GM18505 (cell line): ENCODE results near the gene CHI3L1.
A peak's percentile ranks its signal among the peaks of the same experiment; 100 is the strongest.

Experiments used
- ATAC-seq: cut with Tn5 transposase; IDR thresholded peaks from one replicate; pipeline ENCODE4 v1.9.1; 2021; ENCODE audit not compliant: unreplicated experiment
- POLR2A ChIP-seq: IDR thresholded peaks from 4 replicates; pipeline ENCODE4 v1.6.1; 2011; ENCODE audit warnings: borderline replicate concordance; ENCODE audit not compliant: insufficient read depth, insufficient read length; ENCODE audit errors: extremely low read depth

Gene CHI3L1

DNA sequence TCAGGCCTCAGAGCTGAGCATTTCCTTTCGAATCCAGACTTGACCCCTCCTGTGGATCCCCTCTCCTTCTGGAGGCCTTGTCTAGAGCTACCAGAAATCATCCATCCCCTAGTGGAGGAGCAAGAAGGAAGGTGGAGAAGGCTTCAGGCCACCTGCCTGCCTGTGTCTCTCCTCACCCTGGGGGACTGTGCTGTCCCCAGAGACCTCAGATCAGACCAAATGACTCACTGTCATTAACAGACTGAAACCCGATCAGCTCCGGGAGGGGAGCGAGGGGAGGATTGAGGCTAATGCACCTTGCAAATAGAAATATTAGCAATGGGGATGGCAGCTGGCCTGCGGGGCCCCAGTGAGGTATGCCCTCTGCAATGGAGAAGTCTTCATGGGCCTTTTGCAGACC lies 12.9 kb downstream of the CHI3L1 start:
- ATAC-seq, result peak; percentile 77
- TF ChIP-seq POLR2A, result no peak

DNA sequence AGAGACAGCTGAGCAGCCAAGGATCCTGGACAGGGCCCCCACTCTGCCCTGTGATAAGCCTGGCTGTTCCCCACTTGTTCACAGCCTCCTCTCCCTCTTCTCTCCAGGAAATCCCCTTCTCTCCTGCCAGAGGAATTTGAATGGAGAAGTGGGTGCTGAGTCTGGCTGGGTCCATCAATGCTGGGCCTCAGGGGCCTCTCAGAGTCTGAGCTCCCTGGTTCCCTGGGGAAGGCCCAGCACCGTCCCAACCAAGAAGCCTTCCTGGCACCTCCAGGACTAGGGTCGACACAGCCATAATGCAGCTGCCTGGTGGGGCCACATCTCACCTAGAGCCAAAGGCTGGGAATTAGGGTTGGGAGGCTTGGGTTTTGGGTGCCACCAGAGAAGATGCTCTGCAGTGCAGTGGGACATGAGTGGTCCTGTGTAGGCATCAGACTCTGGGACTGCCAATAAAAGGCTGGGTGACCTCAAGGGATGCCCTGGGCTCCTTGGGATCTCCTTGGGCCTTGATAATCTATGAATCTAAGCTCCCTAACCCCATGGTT lies 13.4 kb downstream of the CHI3L1 start:
- ATAC-seq, result no peak
- TF ChIP-seq POLR2A, result no peak

- no peak for TF ChIP-seq POLR2A
- no peak for ATAC-seq
These were observed 14.1 kb downstream of the CHI3L1 start for GRCh38 chr1:203172184-203173010.

- no peak for ATAC-seq
- no peak for TF ChIP-seq POLR2A
These were observed 14.9 kb downstream of the CHI3L1 start for GRCh38 chr1:203171341-203172183.

- TF ChIP-seq POLR2A, result no peak
- no peak for ATAC-seq
These were observed 15.7 kb downstream of the CHI3L1 start for GRCh38 chr1:203170625-203171330.

DNA sequence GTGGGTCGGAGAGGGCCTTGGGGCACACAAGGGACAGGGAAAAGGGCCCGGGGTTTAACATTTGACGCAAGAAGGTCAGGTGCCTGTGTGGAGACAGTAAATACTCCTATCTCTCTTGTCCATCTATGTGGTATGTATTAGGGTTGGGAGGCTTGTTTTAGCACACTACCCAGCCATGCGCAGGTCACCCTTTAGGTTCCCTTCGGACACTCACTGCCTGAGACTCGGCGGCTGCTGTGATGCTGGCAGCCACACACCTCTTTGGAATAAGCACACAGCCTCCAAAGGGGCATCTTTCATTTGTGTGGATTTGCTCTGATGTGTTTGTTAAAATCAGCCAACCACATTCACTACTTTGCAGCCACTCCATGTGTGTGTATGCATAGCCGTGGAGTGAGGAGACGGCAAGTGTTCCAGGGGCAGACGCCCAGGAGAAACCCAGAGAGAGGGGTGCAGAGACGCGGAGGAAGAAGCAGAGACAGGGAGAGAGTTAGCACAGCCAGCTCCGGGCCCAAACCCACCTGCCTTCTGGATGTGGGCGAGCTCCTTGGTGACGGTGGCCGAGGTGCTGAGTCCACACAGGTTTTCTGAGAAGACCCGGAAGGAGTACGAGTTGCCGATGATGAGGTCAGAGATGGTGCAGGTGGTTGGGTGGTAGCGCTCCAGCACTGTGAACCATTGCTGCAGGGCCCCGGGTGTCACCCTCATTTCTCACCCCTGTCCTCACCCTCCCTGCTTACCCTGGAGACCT lies 16.6 kb downstream of the CHI3L1 start:
- no peak for TF ChIP-seq POLR2A
- ATAC-seq, result no peak

DNA sequence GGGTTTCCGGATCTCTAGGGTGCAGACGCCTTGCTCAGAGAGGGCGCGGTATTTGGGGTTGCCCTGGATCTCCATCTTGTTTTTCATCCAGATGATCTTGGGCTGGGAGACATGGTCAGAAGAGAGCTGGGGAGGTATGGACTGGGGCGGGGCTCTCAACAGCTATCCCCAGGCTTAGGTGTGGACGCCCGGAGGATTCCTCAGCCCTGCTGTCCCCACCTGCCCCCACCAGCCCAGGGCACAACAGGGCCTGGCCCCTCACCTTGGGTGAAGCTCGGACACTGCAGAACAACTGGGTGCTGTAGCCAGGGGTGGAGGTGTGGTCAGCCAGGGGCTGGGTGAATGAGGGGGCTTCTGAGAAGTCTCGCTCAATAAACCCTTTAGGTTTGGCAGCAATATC lies 17.5 kb downstream of the CHI3L1 start:
- TF ChIP-seq POLR2A, result no peak
- ATAC-seq, result no peak

DNA sequence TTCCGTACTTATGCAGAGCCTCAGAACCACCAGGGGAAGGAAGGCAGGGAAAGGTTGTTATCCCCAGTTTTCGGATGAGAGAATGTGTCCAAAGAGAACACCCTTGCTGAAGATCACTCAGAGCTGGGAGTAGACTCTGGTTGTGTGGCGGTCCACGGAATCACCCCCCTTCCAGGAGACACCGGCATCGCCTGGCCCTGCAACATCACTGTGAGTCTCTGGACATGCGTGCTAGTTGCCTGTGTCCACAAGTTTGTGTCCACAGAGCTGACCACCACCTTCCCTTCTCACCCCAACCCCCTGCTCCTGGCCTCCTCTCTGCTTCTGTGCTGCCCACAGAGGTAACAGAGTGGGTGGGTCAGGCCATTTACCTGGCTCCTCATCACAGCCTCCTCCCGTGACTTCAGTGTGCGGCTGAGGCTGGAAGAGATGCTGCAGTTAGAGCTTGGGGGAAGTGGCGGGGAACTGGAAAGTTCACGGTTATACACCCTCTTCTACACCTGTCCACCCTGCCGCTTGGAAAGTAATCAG lies 18.2 kb downstream of the CHI3L1 start:
- TF ChIP-seq POLR2A, result no peak

GRCh38 chr1:203167913-203168200 lies 18.6 kb downstream of the CHI3L1 start:
- no peak for ATAC-seq
- no peak for TF ChIP-seq POLR2A

More for the DNA sequence above, 18.2 kb downstream of the CHI3L1 start:
- ATAC-seq, result no peak

GRCh38 chr1:203167026-203167912 lies 19.2 kb downstream of the CHI3L1 start:
- no peak for TF ChIP-seq POLR2A
- no peak for ATAC-seq

DNA sequence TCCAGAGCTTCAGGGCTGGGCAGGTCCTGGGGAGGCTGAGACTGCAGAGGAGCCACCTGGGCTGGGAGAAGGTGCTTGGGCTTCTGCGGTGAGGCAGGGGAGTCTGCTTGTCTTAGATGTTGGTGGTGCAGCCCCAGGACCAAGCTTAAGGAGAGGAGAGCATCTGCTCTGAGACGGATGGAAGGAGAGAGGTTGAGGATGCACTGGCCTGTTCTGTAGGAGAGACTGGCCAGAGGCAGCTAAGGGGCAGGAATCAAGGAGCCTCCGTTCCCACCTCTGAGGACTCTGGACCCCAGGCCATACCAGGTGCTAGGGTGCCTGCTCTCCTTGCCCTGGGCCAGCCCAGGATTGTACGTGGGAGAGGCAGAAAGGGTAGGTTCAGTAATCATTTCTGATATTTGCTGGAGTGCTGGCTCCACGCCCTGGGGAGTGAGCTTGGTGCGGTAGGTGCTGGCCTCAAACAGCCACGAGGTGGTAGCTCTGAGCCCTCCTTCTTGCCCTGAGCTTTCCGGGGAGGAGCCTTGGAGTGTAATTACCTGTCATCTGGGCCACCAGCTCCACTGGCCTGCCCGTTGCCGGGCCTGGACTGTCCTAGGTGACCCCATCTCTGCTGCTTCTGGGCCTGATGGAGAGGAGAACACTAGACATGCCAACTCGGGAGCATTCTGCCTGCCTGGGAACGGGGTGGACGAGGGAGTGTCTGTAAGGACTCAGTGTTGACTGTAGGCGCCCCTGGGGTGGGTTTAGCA lies 20.1 kb downstream of the CHI3L1 start:
- ATAC-seq, result no peak
- TF ChIP-seq POLR2A, result no peak

- ATAC-seq, result no peak
- no peak for TF ChIP-seq POLR2A
These were observed 20.7 kb downstream of the CHI3L1 start for GRCh38 chr1:203165800-203166161.
